Skeletal muscle tissue (tissue), 4 donors: Measurements from ENCODE around the gene VPS8. TPM values are rescaled to one million over a fixed set of nuclear protein-coding genes. Genes with fewer than 3 reads are reported as not detected.

Experiments used
- H3K27ac ChIP-seq: one replicate; pipeline ENCODE4 v1.7.0; 2013; ENCODE audit warnings: mild to moderate bottlenecking, low read depth, low read length, inconsistent platforms
- H3K27me3 ChIP-seq, 3 donors: one replicate each; pipeline ENCODE4 v1.7.0; 2013; ENCODE audit warnings: low read length in 3 of 3; ENCODE audit not compliant: control insufficient read depth in 3 of 3, insufficient read depth in 3 of 3
- H3K36me3 ChIP-seq, 3 donors: one replicate each; pipeline ENCODE4 v1.7.0; 2013; ENCODE audit warnings: low read length in 3 of 3; ENCODE audit not compliant: control insufficient read depth in 3 of 3, insufficient read depth in 3 of 3
- H3K4me1 ChIP-seq, 3 donors: one replicate each; pipeline ENCODE4 v1.7.0; 2013; ENCODE audit warnings: low read length in 3 of 3, mild to moderate bottlenecking in 3 of 3; ENCODE audit not compliant: control insufficient read depth in 3 of 3, insufficient read depth in 3 of 3
- H3K4me3 ChIP-seq, 3 donors: one replicate each; pipeline ENCODE4 v1.7.0; 2013; ENCODE audit warnings: low read length in 3 of 3
- H3K9ac ChIP-seq, 3 donors: one replicate each; pipeline ENCODE4 v1.7.0; 2013; ENCODE audit warnings: low read length in 3 of 3, mild to moderate bottlenecking in 3 of 3, moderate library complexity in 2 of 3, low read depth in 1 of 3
- H3K9me3 ChIP-seq, 3 donors: one replicate each; pipeline ENCODE4 v1.7.0; 2013; ENCODE audit warnings: low read length in 3 of 3; ENCODE audit not compliant: control insufficient read depth in 3 of 3
- total RNA-seq: library from RNA; depleted of rRNA; stranded (reverse); fragments of >200 nt; gene quantifications from one replicate; pipeline ENCODE4 v1.2.3, GENCODE V29; 2014
- donor health status: Osteomylitis.

VPS8 gene
- total RNA-seq, 1 donor from 2014 or later, result 316 TPM

DNA sequence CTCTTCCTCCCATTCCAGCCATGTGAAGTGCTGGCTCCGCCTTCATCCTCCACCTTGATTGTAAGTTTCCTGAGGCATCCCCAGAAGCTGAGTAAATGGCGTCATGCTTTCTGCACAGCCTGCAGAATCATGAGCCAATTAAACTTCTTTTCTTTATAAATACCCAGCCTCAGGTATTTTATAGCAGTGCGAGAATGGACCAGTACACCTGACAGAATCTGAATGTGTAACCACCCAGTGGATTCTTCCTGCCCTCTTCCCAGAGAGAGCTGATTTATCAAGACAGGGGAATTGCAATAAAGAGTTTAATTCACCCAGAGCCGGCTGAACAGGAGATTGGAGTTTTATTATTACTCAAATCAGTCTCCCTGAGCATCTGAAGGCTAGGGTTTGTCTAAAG lies 254.3 kb downstream of the VPS8 start:
- Histone ChIP-seq H3K4me1 (no peaks in the 10 kb centered on the region), H3K36me3 (no peaks in the 10 kb centered on the region), H3K27me3 (no peaks in the 10 kb centered on the region), H3K4me3 (no peak overlapping the region), H3K27ac (no peak overlapping the region), H3K9ac (no peak overlapping the region), H3K9me3 (no peaks in the 10 kb centered on the region)

DNA sequence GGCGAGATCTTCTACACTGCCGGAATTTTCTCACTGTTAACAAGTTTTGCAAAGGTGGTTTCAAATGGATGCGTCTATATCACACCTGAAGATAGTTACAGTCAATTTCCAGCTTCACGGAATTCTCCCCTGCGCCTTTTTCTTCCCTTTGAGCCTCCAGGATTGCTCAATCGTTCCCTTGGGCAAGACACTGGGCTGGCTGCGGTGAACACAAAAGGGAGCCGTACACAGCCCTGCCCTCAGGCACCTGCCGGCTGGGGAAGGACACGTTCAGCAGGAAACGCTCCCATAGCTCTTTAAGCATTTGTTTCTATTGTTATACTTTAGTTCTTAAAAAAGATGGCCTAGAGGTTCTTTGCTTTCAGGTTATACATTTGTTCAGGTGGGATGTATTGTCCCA lies 255.2 kb downstream of the VPS8 start:
- Histone ChIP-seq H3K27me3 (no peaks in the 10 kb centered on the region), H3K4me3 (no peak overlapping the region), H3K9me3 (no peaks in the 10 kb centered on the region), H3K36me3 (no peaks in the 10 kb centered on the region), H3K4me1 (no peaks in the 10 kb centered on the region), H3K9ac (no peak overlapping the region), H3K27ac (no peak overlapping the region)

DNA sequence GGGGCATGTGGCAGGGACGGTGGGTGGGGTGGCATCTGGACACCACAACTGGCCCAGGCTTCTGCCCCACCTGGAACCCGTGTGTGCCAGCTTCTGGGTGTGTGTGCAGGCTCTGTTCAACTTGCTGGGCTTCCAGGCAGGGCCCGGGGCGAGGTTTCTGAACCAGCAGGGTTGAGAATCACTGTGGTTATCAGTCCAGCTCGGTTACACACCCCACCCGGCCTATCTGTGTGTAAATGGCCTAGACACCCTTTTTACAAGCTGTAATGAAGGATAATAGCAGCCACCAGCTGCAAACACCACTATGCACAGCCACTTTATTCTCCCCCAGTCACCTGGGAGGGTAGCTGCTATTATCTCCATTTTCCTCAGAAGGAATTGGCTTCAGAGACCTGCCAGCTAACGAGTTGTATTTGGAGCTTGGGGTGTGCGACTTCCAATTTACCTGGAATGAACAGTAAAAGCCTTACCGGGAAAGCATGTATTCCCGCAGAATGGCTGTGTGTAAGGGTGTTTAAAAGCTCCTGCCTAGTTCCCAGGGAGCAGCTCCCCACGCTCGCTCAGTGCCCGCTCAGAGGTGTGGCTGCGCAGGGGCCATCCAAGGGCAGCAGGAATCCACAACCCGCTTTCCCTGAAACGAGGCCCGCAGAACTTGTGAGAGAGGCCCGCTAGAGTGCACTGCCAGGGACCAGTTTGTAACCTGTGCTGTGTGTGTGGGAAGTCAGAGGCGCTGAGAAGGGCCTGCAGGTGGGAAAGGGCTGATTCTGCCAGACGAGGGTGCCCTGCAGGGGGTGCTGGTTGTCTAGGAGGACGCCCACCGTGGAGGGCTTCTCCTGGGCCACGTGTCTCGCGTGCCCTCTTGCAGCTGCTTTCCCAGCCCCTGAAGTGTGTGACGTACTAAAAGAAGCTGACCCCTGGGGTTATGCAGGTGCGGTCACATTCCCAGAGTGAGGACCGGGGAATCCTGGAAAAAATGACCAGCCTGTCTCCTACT lies 257.4 kb downstream of the VPS8 start:
- Histone ChIP-seq H3K4me3 (no peak overlapping the region), H3K36me3 (no peaks in the 10 kb centered on the region), H3K9me3 (no peaks in the 10 kb centered on the region), H3K27ac (no peak overlapping the region), H3K9ac (no peak overlapping the region), H3K4me1 (no peaks in the 10 kb centered on the region), H3K27me3 (no peaks in the 10 kb centered on the region)

DNA sequence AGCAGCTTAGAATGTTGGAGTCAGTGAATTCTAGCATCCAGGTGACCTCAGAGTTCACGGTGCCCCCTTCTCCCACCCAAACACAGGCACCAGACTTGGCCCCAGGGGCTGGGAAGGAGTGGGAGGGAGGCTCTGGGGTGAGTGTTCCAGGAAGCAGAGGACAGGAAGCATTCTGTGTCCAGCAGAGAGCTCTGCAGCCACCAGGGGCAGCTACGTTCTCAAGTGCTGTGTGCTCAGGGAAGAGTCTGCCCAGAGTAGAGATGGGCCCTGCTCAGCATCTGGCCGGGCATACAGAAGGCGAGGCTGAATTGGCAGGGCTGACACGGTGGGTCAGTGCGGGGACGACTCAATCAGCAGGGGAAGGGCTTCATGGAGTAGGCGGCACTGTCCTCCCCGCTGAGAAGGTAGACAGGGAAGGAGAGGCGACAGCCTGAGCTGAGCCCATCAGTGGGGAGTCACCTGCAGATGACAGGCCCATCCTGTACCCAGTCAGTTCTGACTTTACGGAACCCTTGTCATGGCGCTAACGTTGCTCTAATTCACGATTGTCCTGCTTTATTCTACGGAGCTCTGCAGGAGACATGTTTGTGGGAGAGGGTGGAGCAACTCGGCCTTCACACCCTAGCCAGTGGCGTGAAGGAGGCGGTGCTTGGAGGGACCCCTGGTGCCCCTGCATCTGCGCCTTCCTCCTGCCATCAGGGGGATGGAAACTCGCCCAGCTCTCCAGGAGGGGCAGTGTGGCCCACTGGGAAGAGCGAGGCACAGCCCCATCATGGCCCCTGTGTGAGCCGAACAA lies 258.7 kb downstream of the VPS8 start:
- H3K4me3 ChIP-seq, result no peak overlapping the region
- H3K27ac ChIP-seq, result no peak overlapping the region
- H3K4me1 ChIP-seq, result no peaks in the 10 kb centered on the region
- no peaks in the 10 kb centered on the region for H3K36me3 ChIP-seq
- no peaks in the 10 kb centered on the region for H3K27me3 ChIP-seq
- no peak overlapping the region for H3K9ac ChIP-seq
- no peaks in the 10 kb centered on the region for H3K9me3 ChIP-seq

DNA sequence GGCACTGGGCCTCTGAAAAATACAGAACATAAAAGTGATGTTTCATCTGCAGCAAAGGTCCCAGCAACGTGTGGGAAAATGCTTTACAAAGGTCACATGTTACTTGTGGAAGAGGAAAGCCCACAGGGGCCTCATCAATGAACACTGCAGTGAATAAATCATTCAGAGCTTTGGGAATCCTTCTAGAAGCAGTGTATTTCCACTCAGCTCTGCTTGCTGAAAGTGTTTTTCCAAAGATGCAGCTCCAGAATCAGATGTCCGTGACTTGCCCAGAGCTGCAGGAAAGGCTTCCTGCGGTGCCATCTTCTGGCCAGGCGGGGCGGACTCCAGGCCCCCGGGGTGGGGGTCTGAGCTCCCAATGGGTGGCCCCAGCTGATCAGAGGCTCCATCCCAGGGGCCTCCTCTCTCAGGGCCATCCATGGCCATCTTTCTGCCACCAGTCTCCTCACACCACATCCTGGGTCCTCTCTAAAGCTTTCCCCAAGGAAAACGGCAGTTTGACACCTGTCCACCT lies 259.4 kb downstream of the VPS8 start:
- H3K27me3 ChIP-seq, result peaks cover 0 to 3% (median 0%) of the 10 kb centered on the region in 3 donors
- H3K4me1 ChIP-seq, result no peaks in the 10 kb centered on the region
- no peak overlapping the region for H3K4me3 ChIP-seq
- no peak overlapping the region for H3K9ac ChIP-seq
- no peak overlapping the region for H3K27ac ChIP-seq
- H3K9me3 ChIP-seq, result no peaks in the 10 kb centered on the region
- H3K36me3 ChIP-seq, result no peaks in the 10 kb centered on the region

DNA sequence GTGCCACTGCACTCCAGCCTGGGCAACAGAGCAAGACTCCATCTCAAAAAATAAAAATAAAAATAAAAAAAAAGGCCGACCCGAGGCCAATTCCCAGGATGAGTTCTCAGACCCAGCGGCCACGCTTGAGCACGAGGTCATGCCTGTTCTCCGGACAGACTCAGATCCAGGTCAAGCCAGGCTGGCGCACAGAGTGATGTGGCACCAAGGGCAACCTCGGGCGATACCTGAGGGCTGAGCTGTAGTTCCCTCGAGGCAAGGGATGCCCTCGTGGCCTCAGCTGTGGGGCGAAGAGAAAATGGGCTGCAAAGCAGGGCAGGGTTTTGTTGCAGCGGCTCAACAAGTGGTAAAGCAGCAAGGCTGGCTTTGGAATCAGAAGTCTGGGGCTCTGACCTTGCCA lies 263.6 kb downstream of the VPS8 start:
- Histone ChIP-seq H3K9ac (no peak overlapping the region), H3K4me3 (no peak overlapping the region), H3K27ac (no peak overlapping the region), H3K9me3 (no peaks in the 10 kb centered on the region), H3K27me3 (peaks cover 0 to 3% (median 0%) of the 10 kb centered on the region in 3 donors), H3K36me3 (no peaks in the 10 kb centered on the region), H3K4me1 (no peaks in the 10 kb centered on the region)

DNA sequence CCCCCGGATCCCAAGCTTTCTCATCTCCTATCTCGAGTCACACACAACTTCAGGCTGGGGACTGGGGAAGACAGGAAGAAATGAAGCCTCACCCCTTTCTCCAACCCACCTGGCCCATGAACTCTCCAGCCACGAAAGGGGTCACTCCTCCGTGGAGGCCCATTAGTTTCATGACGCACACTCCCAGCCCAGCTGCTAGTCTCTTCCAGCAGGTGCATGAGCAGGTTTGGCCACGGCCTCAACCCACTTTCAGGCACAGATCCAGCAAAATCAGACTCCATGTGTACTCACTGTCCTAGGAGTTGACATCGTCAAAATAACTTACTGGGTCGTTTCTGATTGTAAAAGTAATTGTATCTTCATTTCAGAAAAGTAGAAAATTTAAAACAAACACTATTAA lies 264.3 kb downstream of the VPS8 start:
- H3K36me3 ChIP-seq, result no peaks in the 10 kb centered on the region
- H3K27me3 ChIP-seq, result peaks cover 0 to 3% (median 0%) of the 10 kb centered on the region in 3 donors
- H3K4me1 ChIP-seq, result no peaks in the 10 kb centered on the region
- no peaks in the 10 kb centered on the region for H3K9me3 ChIP-seq
- no peak overlapping the region for H3K4me3 ChIP-seq
- no peak overlapping the region for H3K9ac ChIP-seq
- H3K27ac ChIP-seq, result no peak overlapping the region

DNA sequence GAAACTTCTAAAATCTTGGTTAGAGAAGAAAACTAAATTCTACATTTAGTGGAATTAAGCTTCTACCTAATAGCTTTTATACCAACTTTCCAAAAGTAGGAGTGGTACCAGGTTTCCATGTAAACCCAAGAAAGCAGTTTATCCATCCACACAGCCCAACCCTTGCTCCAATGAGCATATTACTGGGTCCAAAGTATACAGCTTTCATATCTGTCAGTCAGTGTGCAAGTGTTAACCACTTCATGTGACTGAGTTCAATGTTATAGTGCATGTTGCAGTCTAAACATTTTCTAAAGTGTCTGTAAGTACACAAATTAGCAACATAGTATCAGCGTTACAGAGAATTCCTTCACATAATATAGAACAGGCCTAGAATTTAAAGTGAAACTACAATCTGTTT lies 267.7 kb downstream of the VPS8 start:
- Histone ChIP-seq H3K4me3 (no peak overlapping the region), H3K9ac (no peak overlapping the region), H3K9me3 (no peaks in the 10 kb centered on the region), H3K4me1 (no peaks in the 10 kb centered on the region), H3K36me3 (no peaks in the 10 kb centered on the region), H3K27me3 (peaks cover 0 to 3% (median 0%) of the 10 kb centered on the region in 3 donors), H3K27ac (no peak overlapping the region)

DNA sequence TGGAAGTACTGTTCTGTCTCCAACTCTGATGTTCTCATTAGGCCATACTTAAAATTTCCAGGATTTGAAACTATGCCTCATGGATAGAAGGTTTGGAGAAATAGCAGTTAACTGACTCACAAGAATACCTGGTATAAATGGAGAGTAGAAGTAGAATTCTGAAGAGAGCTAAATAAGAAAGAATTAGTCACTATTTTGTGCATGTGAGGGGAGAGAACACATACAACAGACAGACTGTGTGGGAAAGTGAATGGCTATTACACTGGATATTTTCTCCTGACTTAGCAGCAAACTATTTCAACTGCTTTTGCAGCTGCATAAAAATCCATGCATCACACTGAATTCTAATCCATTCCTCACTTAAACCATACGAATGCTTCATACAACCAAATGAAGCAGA lies 269.6 kb downstream of the VPS8 start:
- H3K27ac ChIP-seq, result no peak overlapping the region
- H3K4me1 ChIP-seq, result no peaks in the 10 kb centered on the region

DNA sequence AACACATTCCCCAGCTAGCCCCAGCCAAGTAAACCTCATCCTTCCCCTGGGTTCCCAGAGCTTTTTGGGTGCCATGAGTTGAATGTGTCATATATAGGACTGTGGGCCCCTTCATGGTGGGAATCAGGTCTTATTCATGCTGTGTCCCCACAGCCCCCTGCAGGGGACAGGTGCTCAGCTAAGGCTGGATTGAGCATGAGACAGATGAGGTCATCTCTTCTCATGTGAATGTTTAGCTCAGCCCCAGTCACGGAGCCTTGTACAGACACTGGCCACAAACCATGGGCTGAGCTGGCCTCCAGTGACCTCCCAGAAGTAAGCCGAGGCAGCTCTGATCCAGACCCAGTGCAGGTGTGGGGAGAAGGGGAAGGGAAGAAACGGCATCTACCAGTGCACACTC lies 270.2 kb downstream of the VPS8 start:
- H3K9ac ChIP-seq, result no peak overlapping the region
- no peaks in the 10 kb centered on the region for H3K9me3 ChIP-seq
- H3K4me1 ChIP-seq, result no peaks in the 10 kb centered on the region
- no peaks in the 10 kb centered on the region for H3K36me3 ChIP-seq
- H3K27me3 ChIP-seq, result peaks cover 0 to 2% (median 0%) of the 10 kb centered on the region in 3 donors
- no peak overlapping the region for H3K27ac ChIP-seq
- H3K4me3 ChIP-seq, result no peak overlapping the region

More for the DNA sequence above, 269.6 kb downstream of the VPS8 start:
- H3K36me3 ChIP-seq, result no peaks in the 10 kb centered on the region
- H3K4me3 ChIP-seq, result no peak overlapping the region
- H3K27me3 ChIP-seq, result peaks cover 0 to 2% (median 0%) of the 10 kb centered on the region in 3 donors
- no peaks in the 10 kb centered on the region for H3K9me3 ChIP-seq
- no peak overlapping the region for H3K9ac ChIP-seq
